Activated CD4-positive, alpha-beta T cell treated with anti-CD3 and anti-CD28 coated beads, Interleukin-2, amount 10 ng/mL, durations not matched to agents 7 days and 5 days (primary cell): Measurements from ENCODE around the gene PNLDC1. TPM values are rescaled to one million over a fixed set of nuclear protein-coding genes. Genes with fewer than 3 reads are reported as not detected.
A peak's percentile ranks its signal among the peaks of the same experiment; 100 is the strongest.

Source experiments
- CTCF ChIA-PET: fragments of 350-600 bp; sonication (Branson Sonifier 250); formaldehyde crosslinking; loops from one replicate; lab custom pipeline; 2021; ENCODE audit warnings: antibody characterized with exemption; lab: Charles Lee
- POLR2A ChIA-PET: fragments of 350-600 bp; sonication (Branson Sonifier 250); formaldehyde crosslinking; loops from one replicate; lab custom pipeline; 2021; ENCODE audit warnings: antibody characterized with exemption; lab: Charles Lee
- DNase-seq: peaks from one replicate; pipeline ENCODE4 v3.0.0-alpha.2; 2020
- H3K27ac Mint-ChIP-seq: one replicate; pipeline ENCODE4 v1.8.0; 2021; ENCODE audit warnings: mild to moderate bottlenecking, moderate library complexity, mixed read lengths
- H3K27me3 Mint-ChIP-seq: one replicate; pipeline ENCODE4 v1.8.0; 2021; ENCODE audit warnings: mixed read lengths
- H3K36me3 Mint-ChIP-seq: one replicate; pipeline ENCODE4 v1.8.0; 2021; ENCODE audit warnings: low read depth, mixed read lengths
- H3K4me1 Mint-ChIP-seq: one replicate; pipeline ENCODE4 v1.8.0; 2021; ENCODE audit warnings: mixed read lengths
- H3K4me3 Mint-ChIP-seq: one replicate; pipeline ENCODE4 v1.8.0; 2021; ENCODE audit warnings: mild to moderate bottlenecking, moderate library complexity, mixed read lengths
- H3K9me3 Mint-ChIP-seq: one replicate; pipeline ENCODE4 v1.8.0; 2021; ENCODE audit warnings: mixed read lengths
- total RNA-seq, 2 experiments: library from RNA; stranded (reverse); gene quantifications; one replicate each; pipeline ENCODE4 v1.2.3, GENCODE V29; 2021

The PNLDC1 gene
- total RNA-seq, 2 experiments from 2014 or later, result 0.17 to 0.30 TPM

DNA sequence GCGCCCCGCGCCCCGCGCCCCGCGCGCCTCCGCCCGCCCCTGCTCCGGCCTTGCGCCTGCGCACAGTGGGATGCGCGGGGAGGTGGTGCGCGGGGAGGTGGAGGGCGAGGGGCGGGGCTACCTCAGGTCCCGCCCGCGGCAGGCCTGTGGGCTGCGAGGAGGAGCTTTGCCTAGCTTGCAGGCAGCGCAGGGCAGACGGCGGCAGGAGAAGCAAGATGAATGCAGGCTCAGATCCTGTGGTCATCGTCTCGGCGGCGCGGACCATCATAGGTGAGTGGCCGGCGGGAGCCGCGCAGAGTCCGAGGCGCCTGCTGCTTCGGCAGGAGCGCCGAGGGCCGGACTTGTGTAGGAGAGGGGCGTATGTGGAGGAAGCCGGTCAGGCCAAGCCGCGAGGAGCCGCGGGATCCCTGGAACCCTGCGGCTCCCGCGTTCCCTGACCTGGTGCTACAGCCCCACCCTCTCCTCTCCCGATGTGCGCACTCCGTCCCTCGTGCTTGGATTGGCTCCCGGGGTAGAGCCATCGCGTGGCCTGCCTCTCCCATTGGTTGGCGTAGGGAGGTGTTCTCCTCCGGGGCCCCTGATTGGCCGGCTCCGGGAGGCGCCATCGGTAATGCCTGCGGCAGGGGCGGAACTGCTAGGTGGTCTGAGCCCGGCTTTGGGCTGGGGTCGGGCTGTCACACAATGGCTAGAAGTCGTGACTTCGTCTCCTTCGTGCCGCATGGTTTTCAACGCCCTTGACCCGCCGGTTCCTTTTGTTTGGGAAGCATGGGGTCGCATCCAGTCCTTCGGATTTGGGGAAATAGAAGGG, 38.0 kb upstream of the PNLDC1 start, which contains the start of gene ACAT2:
TSS of gene ACAT2 (plus strand) at position 173 of the 808 bp plus-strand sequence. CDS start at position 216, 43 bp downstream.
- Mint-ChIP-seq H3K36me3 (peaks cover 52% of the 10 kb centered on the region), H3K9me3 (no peaks in the 10 kb centered on the region), H3K27ac (peak within 1 kb of the TSS; percentile 94), H3K4me3 (peak within 1 kb of the TSS; percentile 85), H3K4me1 (peaks cover 42% of the 10 kb centered on the region), H3K27me3 (no peaks in the 10 kb centered on the region)
- POLR2A ChIA-PET, result interaction anchor here (1.0 kb wide), 1 partner anchor 28 kb away, joined by 6 read pairs; the partner anchor contains the start of genes MRPL18 and TCP1
- DNase-seq, result peak; percentile 95
- CTCF ChIA-PET, result interaction anchor here (1.2 kb wide), 1 partner anchor 28 kb away, joined by 4 read pairs; no protein-coding TSS in a partner anchor

DNA sequence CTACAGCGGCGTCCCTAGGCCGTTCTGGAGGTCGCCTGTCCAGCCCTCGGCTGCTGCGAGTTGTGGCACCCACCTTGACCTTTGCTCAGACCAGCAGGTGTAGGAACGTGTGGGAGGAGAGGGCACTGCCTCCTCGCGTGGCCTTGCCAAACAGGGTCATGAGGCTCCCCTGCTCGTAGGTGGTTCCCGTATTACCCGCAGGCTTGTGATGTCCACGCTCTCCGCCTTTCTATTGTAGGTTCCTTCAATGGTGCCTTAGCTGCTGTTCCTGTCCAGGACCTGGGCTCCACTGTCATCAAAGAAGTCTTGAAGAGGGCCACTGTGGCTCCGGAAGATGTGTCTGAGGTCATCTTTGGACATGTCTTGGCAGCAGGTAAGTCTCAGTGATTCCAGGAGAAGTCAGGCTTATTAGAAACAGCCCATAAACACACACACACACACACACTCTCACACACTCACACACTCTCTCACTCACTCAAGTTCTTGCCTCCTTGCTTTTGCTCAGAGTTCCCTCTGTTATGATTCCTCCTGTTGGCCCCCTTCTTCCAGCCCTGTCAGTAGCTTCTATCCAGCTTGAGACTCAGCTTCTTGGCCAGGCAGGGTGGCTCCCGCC, 37.3 kb upstream of the PNLDC1 start:
- ChIA-PET CTCF (no interaction called here), POLR2A (no interaction called here)
- peak overlapping the region; percentile 85 for H3K4me3 Mint-ChIP-seq
- H3K4me1 Mint-ChIP-seq, result peaks cover 42% of the 10 kb centered on the region
- H3K9me3 Mint-ChIP-seq, result no peaks in the 10 kb centered on the region
- H3K27me3 Mint-ChIP-seq, result no peaks in the 10 kb centered on the region
- H3K36me3 Mint-ChIP-seq, result peaks cover 49% of the 10 kb centered on the region
- peak overlapping the region; percentile 94 for H3K27ac Mint-ChIP-seq
- peak; percentile 30 for DNase-seq

- H3K9me3 Mint-ChIP-seq, result no peaks in the 10 kb centered on the region
- H3K27me3 Mint-ChIP-seq, result no peaks in the 10 kb centered on the region
- CTCF ChIA-PET, result interaction anchor here (1.2 kb wide), 1 partner anchor 21 kb away, joined by 3 read pairs; no protein-coding TSS in a partner anchor
- H3K36me3 Mint-ChIP-seq, result peaks cover 65% of the 10 kb centered on the region
- POLR2A ChIA-PET, result no interaction called here
- no peak overlapping the region for H3K27ac Mint-ChIP-seq
- peaks cover 21% of the 10 kb centered on the region for H3K4me1 Mint-ChIP-seq
- H3K4me3 Mint-ChIP-seq, result no peak overlapping the region
- no peak for DNase-seq
These were observed 33.2 kb upstream of the PNLDC1 start for GRCh38 chr6:159766906-159767305.

DNA sequence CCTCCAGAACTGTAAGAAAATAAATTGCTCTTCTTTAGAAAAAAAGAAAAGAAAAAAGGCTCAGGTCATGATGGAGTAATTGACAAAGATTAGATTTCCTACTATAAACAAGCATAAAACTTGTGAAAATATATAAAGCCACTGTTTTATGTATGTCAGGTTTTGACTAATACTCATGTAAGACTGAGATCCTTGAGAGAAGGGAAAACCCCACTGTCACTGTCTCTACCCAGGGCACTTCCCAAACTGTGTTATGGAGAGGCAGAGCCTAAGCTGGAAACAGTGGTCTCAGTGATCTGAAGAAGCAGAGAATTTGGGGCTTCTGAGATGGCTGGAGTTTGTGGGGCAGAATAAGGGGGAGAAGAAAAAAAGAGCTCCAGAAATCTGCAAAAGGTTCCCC, 30.6 kb upstream of the PNLDC1 start:
- H3K9me3 Mint-ChIP-seq, result no peaks in the 10 kb centered on the region
- ChIA-PET CTCF (interaction anchor here (1.5 kb wide), 1 partner anchor 11 kb away, joined by 3 read pairs; no protein-coding TSS in a partner anchor), POLR2A (no interaction called here)
- H3K4me1 Mint-ChIP-seq, result peaks cover 13% of the 10 kb centered on the region
- peaks cover 64% of the 10 kb centered on the region for H3K36me3 Mint-ChIP-seq
- DNase-seq, result no peak
- H3K27ac Mint-ChIP-seq, result no peak overlapping the region
- no peak overlapping the region for H3K4me3 Mint-ChIP-seq
- no peaks in the 10 kb centered on the region for H3K27me3 Mint-ChIP-seq

DNA sequence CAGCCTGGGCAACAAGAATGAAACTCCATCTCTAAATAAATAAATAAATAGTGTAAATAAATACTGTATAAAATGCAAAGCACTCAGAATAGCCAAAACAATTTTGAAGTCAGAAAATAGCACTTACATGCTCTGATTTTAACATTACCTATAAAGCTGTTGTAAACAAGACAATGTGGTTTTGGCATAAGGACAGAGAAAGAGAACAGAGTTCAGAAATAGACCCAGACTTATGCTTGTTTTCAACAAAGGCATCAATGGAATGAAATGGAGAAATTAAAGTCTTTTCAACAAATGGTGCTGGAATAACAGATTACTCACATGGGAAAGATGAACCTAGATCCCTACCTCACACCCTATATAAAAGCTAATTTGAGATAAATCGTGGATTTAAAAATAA, 27.9 kb upstream of the PNLDC1 start:
- Mint-ChIP-seq H3K27ac (no peak overlapping the region), H3K36me3 (peaks cover 56% of the 10 kb centered on the region)
- CTCF ChIA-PET, result interaction anchor here (1.0 to 1.3 kb wide), 4 partner anchors 10 to 17 kb away, joined by 3 to 4 read pairs (median 4); partner anchors contain the start of gene TCP1

GRCh38 chr6:159777240-159777904, 22.7 kb upstream of the PNLDC1 start:
- H3K27me3 Mint-ChIP-seq, result no peaks in the 10 kb centered on the region

More for the DNA sequence above, 27.9 kb upstream of the PNLDC1 start:
- POLR2A ChIA-PET, result no interaction called here
- Mint-ChIP-seq H3K9me3 (no peaks in the 10 kb centered on the region), H3K4me3 (no peak overlapping the region), H3K4me1 (peaks cover 1% of the 10 kb centered on the region), H3K27me3 (no peaks in the 10 kb centered on the region)
- no peak for DNase-seq

GRCh38 chr6:159778131-159778530, 21.9 kb upstream of the PNLDC1 start:
- no peaks in the 10 kb centered on the region for H3K9me3 Mint-ChIP-seq
- CTCF ChIA-PET, result interaction anchor here (1.5 kb wide), 1 partner anchor 15 kb away, joined by 5 read pairs; no protein-coding TSS in a partner anchor
- peaks cover 65% of the 10 kb centered on the region for H3K36me3 Mint-ChIP-seq

More at GRCh38 chr6:159777240-159777904, 22.7 kb upstream of the PNLDC1 start:
- Mint-ChIP-seq H3K4me3 (no peak overlapping the region), H3K36me3 (peaks cover 59% of the 10 kb centered on the region), H3K4me1 (peaks cover 12% of the 10 kb centered on the region), H3K9me3 (no peaks in the 10 kb centered on the region), H3K27ac (no peak overlapping the region)
- CTCF ChIA-PET, result interaction anchor here (1.5 kb wide), 1 partner anchor 16 kb away, joined by 5 read pairs; no protein-coding TSS in a partner anchor
- POLR2A ChIA-PET, result no interaction called here
- DNase-seq, result no peak

DNA sequence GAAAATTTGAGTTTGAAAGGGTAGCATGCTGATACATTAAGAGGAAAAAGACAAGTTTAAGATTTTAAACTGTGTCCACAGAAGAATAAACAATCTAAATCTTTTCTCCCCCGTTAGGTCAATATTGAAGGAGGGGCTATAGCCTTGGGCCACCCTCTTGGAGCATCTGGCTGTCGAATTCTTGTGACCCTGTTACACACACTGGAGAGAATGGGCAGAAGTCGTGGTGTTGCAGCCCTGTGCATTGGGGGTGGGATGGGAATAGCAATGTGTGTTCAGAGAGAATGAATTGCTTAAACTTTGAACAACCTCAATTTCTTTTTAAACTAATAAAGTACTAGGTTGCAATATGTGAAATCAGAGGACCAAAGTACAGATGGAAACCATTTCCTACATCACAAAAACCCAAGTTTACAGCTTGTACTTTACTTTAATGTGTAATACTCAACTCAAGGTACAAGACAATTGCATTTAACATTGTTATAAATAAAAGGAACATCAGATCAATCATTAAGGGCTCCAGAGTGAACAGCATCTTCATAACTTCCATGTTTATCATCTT, 21.5 kb upstream of the PNLDC1 start:
- H3K36me3 Mint-ChIP-seq, result peaks cover 68% of the 10 kb centered on the region
- no peak overlapping the region for H3K4me3 Mint-ChIP-seq
- ChIA-PET CTCF (interaction anchor here (0.5 to 1.5 kb wide), 2 partner anchors 14 to 155 kb away, joined by 3 to 5 read pairs; no protein-coding TSS in a partner anchor), POLR2A (no interaction called here)
- no peaks in the 10 kb centered on the region for H3K27me3 Mint-ChIP-seq
- DNase-seq, result no peak
- H3K27ac Mint-ChIP-seq, result no peak overlapping the region
- peaks cover 22% of the 10 kb centered on the region for H3K4me1 Mint-ChIP-seq
- H3K9me3 Mint-ChIP-seq, result no peaks in the 10 kb centered on the region

More at GRCh38 chr6:159778131-159778530, 21.9 kb upstream of the PNLDC1 start:
- POLR2A ChIA-PET, result no interaction called here
- no peak overlapping the region for H3K4me3 Mint-ChIP-seq
- no peak for DNase-seq
- peaks cover 19% of the 10 kb centered on the region for H3K4me1 Mint-ChIP-seq
- no peaks in the 10 kb centered on the region for H3K27me3 Mint-ChIP-seq
- no peak overlapping the region for H3K27ac Mint-ChIP-seq

DNA sequence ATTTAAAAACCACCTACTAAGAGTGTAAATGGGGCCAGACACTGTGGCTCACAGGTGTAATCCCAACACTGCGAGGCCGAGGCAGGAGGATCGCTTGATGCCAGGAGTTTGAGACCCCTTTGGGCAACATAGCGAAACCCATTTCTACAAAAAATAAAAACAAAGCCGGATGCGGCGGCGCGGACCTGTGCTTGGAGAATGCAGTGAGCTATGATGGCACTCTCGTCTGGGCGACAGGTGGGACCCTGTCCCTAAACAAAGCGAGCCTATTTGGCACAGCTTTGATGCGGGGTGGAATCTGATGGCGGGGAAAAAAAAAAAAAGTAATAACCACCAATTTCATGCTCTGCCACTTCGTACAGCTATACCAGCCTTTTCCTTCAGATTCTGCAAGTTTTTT, 11.8 kb upstream of the PNLDC1 start:
- Mint-ChIP-seq H3K36me3 (peaks cover 68% of the 10 kb centered on the region), H3K9me3 (no peaks in the 10 kb centered on the region), H3K27me3 (no peaks in the 10 kb centered on the region), H3K4me3 (peak overlapping the region; percentile 100), H3K4me1 (peaks cover 58% of the 10 kb centered on the region), H3K27ac (peak overlapping the region; percentile 91)
- ChIA-PET CTCF (interaction anchor here (0.6 to 1.3 kb wide), 7 partner anchors 8 to 95 kb away, joined by 3 to 4 read pairs (median 3); no protein-coding TSS in a partner anchor), POLR2A (no interaction called here)
- peak; percentile 10 for DNase-seq

- Mint-ChIP-seq H3K4me3 (peak overlapping the region; percentile 100), H3K36me3 (peaks cover 68% of the 10 kb centered on the region), H3K27me3 (no peaks in the 10 kb centered on the region), H3K4me1 (peaks cover 55% of the 10 kb centered on the region), H3K9me3 (no peaks in the 10 kb centered on the region), H3K27ac (peak overlapping the region; percentile 91)
- peak; percentile 23 for DNase-seq
- ChIA-PET CTCF (interaction anchor here (0.6 to 1.3 kb wide), 7 partner anchors 8 to 95 kb away, joined by 3 to 4 read pairs (median 3); no protein-coding TSS in a partner anchor), POLR2A (no interaction called here)
These were observed 11.2 kb upstream of the PNLDC1 start for GRCh38 chr6:159788753-159789376.

DNA sequence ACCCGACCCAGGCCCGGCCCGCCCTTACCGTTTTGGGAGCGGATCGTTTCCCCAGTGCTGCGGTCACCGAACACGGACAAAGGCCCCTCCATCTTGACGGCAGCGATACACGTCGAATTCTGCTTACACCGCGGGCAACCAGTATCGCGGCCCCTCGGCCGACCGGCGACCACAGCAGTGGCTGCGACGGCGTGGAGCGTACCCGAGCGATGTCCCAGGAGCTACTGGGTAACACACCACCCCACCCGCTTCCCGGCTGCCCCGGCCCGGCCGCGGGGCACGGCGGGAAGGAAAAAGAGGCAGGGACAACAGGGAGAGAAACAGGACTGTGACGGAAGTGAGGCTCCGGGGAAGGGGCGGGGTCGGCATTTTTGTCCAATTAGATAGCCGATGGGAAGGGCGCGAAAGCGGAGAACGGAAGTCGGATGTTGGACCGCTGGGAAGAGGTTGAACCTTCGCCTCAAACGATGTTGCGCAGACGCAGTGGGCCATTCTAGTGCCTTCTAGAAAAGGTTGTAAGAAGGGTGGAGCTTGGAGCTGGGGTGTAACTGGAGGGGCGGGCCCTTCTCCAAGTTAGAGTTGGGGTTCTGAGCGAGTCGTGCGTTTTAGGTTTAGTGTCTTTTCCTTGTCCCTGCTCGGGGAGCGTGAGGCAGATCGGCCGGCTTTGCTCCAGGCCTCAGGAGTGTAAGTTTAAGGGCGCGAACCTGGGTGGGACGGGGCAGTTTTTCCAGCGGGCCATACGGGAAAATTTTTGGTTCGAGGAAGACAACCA, 10.5 kb upstream of the PNLDC1 start, which contains the start of gene TCP1:
TSS of gene TCP1 (minus strand) at position 226 of the 772 bp plus-strand sequence. CDS start at position 92, 134 bp downstream.
- Mint-ChIP-seq H3K36me3 (peaks cover 71% of the 10 kb centered on the region), H3K27ac (peak within 1 kb of the TSS; percentile 99), H3K9me3 (no peaks in the 10 kb centered on the region), H3K4me1 (peaks cover 57% of the 10 kb centered on the region), H3K4me3 (peak within 1 kb of the TSS; percentile 100), H3K27me3 (no peaks in the 10 kb centered on the region)
- POLR2A ChIA-PET, result interaction anchor here (0.6 to 1.7 kb wide), 7 partner anchors 28 to 682 kb away, joined by 3 to 6 read pairs (median 4); partner anchors contain the start of genes ACAT2, SOD2 and WTAP
- CTCF ChIA-PET, result interaction anchor here (0.7 to 1.9 kb wide), 10 partner anchors 7 to 98 kb away, joined by 3 to 5 read pairs (median 4); no protein-coding TSS in a partner anchor
- peak; percentile 100 for DNase-seq
